ENCODE measurements around the gene ZBTB47.

Gene ZBTB47

DNA sequence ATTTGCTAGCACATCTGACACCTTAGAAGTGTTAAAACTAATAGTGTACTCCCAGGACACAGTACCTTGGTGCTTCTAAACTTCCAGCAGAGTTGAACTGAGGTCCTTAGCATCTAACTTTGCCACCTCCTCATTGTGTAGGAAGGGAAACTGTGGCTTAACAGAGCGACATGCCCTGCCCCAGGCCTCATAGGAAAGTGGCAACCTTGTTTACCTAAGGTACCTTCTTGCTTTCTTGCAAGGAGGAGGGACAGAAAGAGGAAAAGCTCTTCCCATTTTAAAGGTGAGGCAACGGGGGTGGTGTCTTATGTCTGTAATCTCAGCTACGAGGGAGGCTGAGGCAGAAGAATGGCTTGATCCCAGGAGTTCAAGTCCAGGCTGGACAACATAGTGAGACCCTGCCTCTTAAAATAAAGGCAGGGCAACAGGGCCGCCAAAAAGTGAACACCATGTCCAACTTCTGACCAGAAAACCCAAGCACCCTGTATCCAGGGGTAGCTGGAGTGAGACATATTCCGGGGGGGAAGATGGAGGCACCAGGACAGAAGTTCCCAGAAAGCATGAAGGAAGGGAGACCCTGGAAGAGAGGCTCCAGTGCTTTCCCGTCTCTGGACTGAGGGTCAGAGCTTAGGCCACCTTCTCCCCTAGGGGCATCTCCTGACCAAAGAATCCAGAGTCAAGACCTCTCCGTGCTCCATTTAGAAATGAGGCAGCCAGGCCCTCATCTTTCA, 31.3 kb downstream of the ZBTB47 start:
- Histone ChIP-seq H4K20me1 (ENCODE audit: insufficient read depth, low read length, poor library complexity, severe bottlenecking) (no peaks in the 10 kb centered on the region), H3K9me2 (replicated peaks; ENCODE audit: low read depth, low read length) (no peaks in the 10 kb centered on the region), H3K79me2 (ENCODE audit: insufficient read depth, low read length) (no peaks in the 10 kb centered on the region), H3F3A (ENCODE audit: low read depth) (no peaks in the 10 kb centered on the region), H3K4me2 (ENCODE audit: low read depth, low read length, poor library complexity, severe bottlenecking) (no peak overlapping the region), H3K4me3 (ENCODE audit: low read length, poor library complexity, severe bottlenecking) (no peak overlapping the region), H3K36me3 (ENCODE audit: insufficient read depth, low read length) (no peaks in the 10 kb centered on the region), H3K4me1 (ENCODE audit: insufficient read depth, low read length, poor library complexity, severe bottlenecking) (no peaks in the 10 kb centered on the region), H3K9me3 (ENCODE audit: insufficient read depth, low read depth, low read length) (no peaks in the 10 kb centered on the region), H3K9ac (ENCODE audit: low read depth, low read length, poor library complexity, severe bottlenecking) (no peak overlapping the region), H3K27me3 (ENCODE audit: insufficient read depth, low read length, poor library complexity, severe bottlenecking) (no peaks in the 10 kb centered on the region), H2AFZ (ENCODE audit: low read length) (no peak overlapping the region)
- TF ChIP-seq CTCF (conservative IDR thresholded peaks at IDR 0.05; ENCODE audit: low read length) = no peak
- TF ChIP-seq EZH2phosphoT487 (IDR thresholded peaks at IDR 0.05; ENCODE audit: borderline replicate concordance) = no peak

GRCh38 chr3:42685363-42685881, 31.9 kb downstream of the ZBTB47 start, which contains the start of gene KLHL40:
KLHL40 (plus strand) TSS chr3:42685537; CDS start chr3:42685619, 82 bp downstream.
- Histone ChIP-seq H3K79me2 (ENCODE audit: insufficient read depth, low read length) (no peaks in the 10 kb centered on the region), H3K9me2 (replicated peaks; ENCODE audit: low read depth, low read length) (no peaks in the 10 kb centered on the region), H3K4me2 (ENCODE audit: low read depth, low read length, poor library complexity, severe bottlenecking) (no peak within 1 kb of the TSS), H3K9ac (ENCODE audit: low read depth, low read length, poor library complexity, severe bottlenecking) (no peak within 1 kb of the TSS), H2AFZ (ENCODE audit: low read length) (no peak within 1 kb of the TSS), H4K20me1 (ENCODE audit: insufficient read depth, low read length, poor library complexity, severe bottlenecking) (no peaks in the 10 kb centered on the region), H3K36me3 (ENCODE audit: insufficient read depth, low read length) (no peaks in the 10 kb centered on the region), H3K4me1 (ENCODE audit: insufficient read depth, low read length, poor library complexity, severe bottlenecking) (no peaks in the 10 kb centered on the region), H3K4me3 (ENCODE audit: low read length, poor library complexity, severe bottlenecking) (no peak within 1 kb of the TSS), H3K9me3 (ENCODE audit: insufficient read depth, low read depth, low read length) (no peaks in the 10 kb centered on the region), H3K27me3 (ENCODE audit: insufficient read depth, low read length, poor library complexity, severe bottlenecking) (no peaks in the 10 kb centered on the region), H3F3A (ENCODE audit: low read depth) (no peaks in the 10 kb centered on the region)
- TF ChIP-seq EZH2phosphoT487 (IDR thresholded peaks at IDR 0.05; ENCODE audit: borderline replicate concordance) (no peak), CTCF (conservative IDR thresholded peaks at IDR 0.05; ENCODE audit: low read length) (no peak)

GRCh38 chr3:42685891-42686820, 32.7 kb downstream of the ZBTB47 start:
- Histone ChIP-seq H3F3A (ENCODE audit: low read depth) (no peaks in the 10 kb centered on the region), H3K4me1 (ENCODE audit: insufficient read depth, low read length, poor library complexity, severe bottlenecking) (no peaks in the 10 kb centered on the region), H3K27me3 (ENCODE audit: insufficient read depth, low read length, poor library complexity, severe bottlenecking) (no peaks in the 10 kb centered on the region), H3K9me2 (replicated peaks; ENCODE audit: low read depth, low read length) (no peaks in the 10 kb centered on the region), H3K9me3 (ENCODE audit: insufficient read depth, low read depth, low read length) (no peaks in the 10 kb centered on the region), H3K4me2 (ENCODE audit: low read depth, low read length, poor library complexity, severe bottlenecking) (no peak overlapping the region), H2AFZ (ENCODE audit: low read length) (no peak overlapping the region), H3K9ac (ENCODE audit: low read depth, low read length, poor library complexity, severe bottlenecking) (no peak overlapping the region), H4K20me1 (ENCODE audit: insufficient read depth, low read length, poor library complexity, severe bottlenecking) (no peaks in the 10 kb centered on the region), H3K79me2 (ENCODE audit: insufficient read depth, low read length) (no peaks in the 10 kb centered on the region), H3K36me3 (ENCODE audit: insufficient read depth, low read length) (no peaks in the 10 kb centered on the region), H3K4me3 (ENCODE audit: low read length, poor library complexity, severe bottlenecking) (no peak overlapping the region)
- no peak for TF ChIP-seq CTCF (conservative IDR thresholded peaks at IDR 0.05; ENCODE audit: low read length)

Measured in Loucy (cell line).